GM12874 (cell line): ENCODE data around the gene ZCCHC2.

Source experiments
- TF ChIP-seq, protein P1 (sequence below): IDR thresholded peaks from 2 replicates; pipeline ENCODE4 v1.5.1; 2011; ENCODE audit warnings: low read depth, mild to moderate bottlenecking, control low read depth, low read length, moderate library complexity; ENCODE audit not compliant: insufficient read depth

Gene ZCCHC2

DNA sequence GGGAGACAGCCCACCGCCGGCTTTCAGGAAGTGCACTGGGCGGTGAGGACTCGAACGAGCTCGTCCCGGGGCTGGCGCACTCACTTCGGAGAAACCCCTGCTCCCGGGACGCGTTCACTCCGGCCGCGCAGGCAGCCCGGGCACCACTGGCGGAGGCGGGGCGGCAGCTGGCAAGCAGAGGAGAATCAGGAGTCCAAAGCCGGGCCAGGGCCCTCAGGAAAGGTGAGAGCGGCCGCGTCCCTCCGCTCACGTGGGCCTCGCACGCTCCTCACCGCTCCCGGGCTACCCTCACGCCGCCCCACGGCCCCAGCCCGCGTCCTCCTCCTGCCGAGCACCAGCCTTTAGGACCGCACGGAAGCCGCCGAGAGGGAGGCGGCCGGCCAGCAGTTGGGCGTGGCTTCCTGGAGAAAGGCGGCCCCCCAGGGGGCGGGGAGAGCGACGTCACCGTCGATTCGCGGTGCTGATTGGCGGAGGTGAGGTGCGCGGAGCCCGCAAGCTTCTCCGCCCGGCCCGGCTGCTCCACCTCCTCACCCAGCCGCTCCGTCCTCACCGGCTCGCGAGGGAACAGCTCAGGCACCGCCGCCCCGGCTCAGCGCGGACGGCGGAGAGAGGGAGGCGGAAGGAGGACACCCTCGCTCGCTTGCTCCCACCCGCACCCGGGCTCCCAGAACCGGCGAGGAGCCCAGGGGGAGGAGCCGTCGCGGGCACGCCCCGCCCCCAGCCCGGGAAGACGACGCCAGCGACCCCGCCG, at the start of gene ZCCHC2:
TSS of gene ZCCHC2 (plus strand) at position 522 of the 751 bp plus-strand sequence. CDS start 400 bp downstream, outside the sequence.
- TF ChIP-seq, protein P1, sequence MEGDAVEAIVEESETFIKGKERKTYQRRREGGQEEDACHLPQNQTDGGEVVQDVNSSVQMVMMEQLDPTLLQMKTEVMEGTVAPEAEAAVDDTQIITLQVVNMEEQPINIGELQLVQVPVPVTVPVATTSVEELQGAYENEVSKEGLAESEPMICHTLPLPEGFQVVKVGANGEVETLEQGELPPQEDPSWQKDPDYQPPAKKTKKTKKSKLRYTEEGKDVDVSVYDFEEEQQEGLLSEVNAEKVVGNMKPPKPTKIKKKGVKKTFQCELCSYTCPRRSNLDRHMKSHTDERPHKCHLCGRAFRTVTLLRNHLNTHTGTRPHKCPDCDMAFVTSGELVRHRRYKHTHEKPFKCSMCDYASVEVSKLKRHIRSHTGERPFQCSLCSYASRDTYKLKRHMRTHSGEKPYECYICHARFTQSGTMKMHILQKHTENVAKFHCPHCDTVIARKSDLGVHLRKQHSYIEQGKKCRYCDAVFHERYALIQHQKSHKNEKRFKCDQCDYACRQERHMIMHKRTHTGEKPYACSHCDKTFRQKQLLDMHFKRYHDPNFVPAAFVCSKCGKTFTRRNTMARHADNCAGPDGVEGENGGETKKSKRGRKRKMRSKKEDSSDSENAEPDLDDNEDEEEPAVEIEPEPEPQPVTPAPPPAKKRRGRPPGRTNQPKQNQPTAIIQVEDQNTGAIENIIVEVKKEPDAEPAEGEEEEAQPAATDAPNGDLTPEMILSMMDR: no peak

DNA sequence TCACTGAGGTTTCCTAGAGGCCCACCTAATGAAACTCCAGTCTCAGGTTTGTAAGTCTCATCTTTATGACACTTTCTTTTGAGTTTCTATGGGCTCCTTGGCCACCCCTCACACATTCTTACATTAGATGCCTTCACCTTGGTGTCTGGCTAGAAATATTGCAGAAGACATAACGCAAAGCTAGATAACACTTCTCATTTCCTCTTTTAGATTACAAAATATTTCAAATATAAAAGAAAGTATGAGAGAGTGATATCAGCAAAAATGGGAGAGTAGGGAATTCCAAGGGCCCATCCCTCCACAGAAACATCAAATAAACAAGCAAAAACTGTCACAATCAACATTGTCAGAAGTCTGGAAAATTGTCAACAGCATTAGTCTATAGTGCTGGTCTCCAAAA, 43.3 kb upstream of the ZCCHC2 start:
- TF ChIP-seq, protein P1: no peak

DNA sequence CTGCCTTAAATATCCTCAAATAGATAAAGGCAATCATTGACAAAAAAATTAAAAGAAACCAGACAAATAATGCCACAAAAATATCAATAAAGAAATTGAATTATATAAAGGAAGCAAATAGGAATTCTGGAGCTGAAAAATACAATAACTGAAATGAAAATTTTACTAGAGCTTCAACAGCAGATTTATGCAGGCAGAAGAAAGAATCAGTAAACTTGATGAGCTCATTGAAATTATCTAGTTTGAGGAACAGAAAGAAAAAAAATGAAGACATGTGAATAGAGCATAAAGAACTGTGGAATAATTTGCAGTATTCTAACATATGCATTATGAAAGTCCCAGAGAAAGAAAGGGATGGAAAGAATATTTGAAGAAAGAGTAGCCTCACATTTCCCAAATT, 41.9 kb upstream of the ZCCHC2 start:
- TF ChIP-seq, protein P1: no peak

DNA sequence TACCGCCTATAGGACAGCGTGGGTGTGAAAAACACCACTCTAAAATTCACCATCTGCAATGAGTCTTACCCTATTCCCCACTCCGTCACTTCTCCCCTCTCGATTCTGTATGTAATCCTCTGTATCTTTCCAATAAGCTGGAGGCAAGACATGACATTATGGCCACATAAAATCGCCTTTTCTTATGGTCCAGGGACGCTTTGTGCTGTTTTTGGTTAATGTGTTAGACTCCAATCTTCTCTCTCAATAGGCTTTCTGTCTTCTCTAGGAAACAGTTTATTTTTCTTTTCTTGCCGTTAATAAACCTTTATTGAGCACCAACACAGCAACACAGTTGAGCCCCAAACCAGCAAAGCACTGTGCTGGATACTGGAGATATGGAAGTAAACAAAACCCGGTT, 37.9 kb upstream of the ZCCHC2 start:
- TF ChIP-seq, protein P1: no peak

DNA sequence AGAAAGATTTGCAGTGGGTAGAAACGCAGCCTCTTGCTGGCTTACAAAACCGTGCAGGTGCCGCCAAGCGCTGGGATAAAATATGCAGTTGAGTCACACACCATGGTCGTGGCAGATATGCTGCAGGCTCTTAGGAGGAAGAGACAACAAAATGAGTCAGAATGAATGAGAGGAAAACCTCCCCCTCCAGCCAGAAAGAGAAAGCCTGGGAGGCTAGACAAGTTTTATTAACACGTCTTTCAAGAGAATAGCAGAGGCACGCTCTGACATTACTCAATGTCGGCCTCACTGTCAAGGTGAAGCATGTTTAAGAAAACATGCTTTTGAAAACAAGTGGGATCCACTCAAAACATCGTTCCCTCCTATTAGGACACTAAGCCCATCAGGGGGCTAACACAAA, 37.1 kb upstream of the ZCCHC2 start:
- TF ChIP-seq, protein P1: no peak

DNA sequence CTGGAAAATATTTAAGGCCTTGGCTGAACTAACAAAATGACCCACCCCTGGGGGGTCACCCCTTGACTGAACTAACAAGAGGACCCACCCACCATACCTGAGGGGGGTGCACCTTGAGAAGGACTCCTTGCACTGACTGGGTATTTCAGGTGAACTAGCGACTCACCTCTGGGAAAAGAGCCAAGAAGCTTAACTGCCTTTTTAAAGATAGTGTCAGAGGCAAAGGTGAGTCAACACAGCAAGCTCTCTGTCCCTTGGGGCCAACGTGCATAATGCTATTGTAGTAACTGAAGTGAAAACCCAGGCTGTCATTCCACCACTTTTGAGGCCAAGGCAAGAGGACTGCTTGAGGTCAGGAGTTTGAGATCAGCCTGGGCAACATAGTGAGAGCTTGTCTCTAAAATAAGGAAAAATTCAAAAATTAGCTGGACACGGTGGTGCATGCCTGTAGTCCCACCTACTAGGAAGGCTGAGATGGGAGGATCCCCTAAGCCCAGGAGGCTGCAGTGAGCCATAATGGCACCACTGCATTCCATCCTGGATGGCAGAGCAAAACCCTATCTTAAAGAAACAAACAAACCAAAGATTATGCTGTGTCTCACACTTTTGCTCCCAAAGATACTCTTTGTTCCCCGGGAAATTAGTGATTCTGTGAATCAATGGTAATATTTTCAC, 36.4 kb upstream of the ZCCHC2 start:
- TF ChIP-seq, protein P1: no peak

DNA sequence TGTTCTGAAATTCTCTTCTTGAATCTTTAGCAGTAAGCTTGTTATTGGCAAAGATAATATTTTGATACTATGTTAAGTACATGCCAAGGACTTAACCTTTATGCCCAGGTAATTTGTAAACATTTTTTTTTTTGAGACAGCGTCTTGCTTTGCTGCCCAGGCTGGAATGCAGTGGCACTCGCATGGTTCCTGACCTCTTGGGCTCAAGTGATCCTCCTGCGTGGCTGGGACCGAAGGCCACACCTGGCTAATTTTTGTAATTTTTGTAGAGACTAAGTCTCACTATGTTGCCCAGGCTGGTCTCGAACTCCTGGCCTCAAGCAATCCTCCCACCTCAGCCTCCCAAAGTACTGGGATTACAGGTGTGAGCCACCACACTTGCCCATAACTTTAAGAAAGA, 35.7 kb upstream of the ZCCHC2 start:
- TF ChIP-seq, protein P1: no peak
